HEK293 (cell line): ENCODE results near the gene GRM5.

Experiments used
- CTCF ChIP-seq: fragments of 450-650 bp; formaldehyde crosslinking; IDR thresholded peaks from 2 replicates; pipeline ENCODE4 v1.5.1; 2016; ENCODE audit warnings: missing biosample characterization, missing genetic modification characterization
- ZNF184 ChIP-seq: fragments of 450-650 bp; IDR thresholded peaks from 2 replicates; pipeline ENCODE4 v1.5.1; 2018; ENCODE audit warnings: missing biosample characterization, mild to moderate bottlenecking, missing genetic modification characterization
- ZNF621 ChIP-seq: fragments of 450-650 bp; formaldehyde crosslinking; IDR thresholded peaks from 2 replicates; pipeline ENCODE4 v1.5.1; 2017; ENCODE audit warnings: missing biosample characterization, missing genetic modification characterization
- TF ChIP-seq, protein P1 (sequence below): fragments of 450-650 bp; formaldehyde crosslinking; IDR thresholded peaks from 2 replicates; pipeline ENCODE4 v1.5.1; 2016; ENCODE audit warnings: missing biosample characterization, missing genetic modification characterization, low read depth
- TF ChIP-seq, protein P2 (sequence below): fragments of 450-650 bp; formaldehyde crosslinking; IDR thresholded peaks from 2 replicates; pipeline ENCODE4 v1.5.1; 2016; ENCODE audit warnings: missing biosample characterization, missing genetic modification characterization, low read depth

DNA sequence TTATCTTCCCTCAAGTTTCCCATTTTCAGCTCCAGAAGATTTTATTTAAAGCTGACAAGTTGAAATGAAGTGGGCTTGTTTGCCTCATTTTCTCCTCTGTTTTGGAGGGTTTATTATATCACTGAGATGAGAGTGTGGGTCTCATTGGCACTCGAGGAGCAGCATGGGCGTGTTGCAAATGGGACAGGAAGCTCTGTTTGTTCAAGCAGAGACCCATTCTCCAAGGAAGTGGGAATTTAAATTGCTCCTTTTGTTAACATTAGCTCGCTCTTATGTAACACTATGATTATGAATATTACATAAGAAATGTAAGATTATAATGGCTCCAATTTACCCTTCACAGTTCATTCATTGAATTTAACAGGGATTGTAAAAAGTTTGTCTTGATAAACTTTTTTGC lies 410.6 kb downstream of the GRM5 start:
- TF ChIP-seq, protein P1, sequence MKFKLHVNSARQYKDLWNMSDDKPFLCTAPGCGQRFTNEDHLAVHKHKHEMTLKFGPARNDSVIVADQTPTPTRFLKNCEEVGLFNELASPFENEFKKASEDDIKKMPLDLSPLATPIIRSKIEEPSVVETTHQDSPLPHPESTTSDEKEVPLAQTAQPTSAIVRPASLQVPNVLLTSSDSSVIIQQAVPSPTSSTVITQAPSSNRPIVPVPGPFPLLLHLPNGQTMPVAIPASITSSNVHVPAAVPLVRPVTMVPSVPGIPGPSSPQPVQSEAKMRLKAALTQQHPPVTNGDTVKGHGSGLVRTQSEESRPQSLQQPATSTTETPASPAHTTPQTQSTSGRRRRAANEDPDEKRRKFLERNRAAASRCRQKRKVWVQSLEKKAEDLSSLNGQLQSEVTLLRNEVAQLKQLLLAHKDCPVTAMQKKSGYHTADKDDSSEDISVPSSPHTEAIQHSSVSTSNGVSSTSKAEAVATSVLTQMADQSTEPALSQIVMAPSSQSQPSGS = no peak
- TF ChIP-seq ZNF621 (tag by site-specific recombination) (no peak), ZNF184 (tag by site-specific recombination) (no peak), CTCF (tag by site-specific recombination) (no peak)
- TF ChIP-seq, protein P2, sequence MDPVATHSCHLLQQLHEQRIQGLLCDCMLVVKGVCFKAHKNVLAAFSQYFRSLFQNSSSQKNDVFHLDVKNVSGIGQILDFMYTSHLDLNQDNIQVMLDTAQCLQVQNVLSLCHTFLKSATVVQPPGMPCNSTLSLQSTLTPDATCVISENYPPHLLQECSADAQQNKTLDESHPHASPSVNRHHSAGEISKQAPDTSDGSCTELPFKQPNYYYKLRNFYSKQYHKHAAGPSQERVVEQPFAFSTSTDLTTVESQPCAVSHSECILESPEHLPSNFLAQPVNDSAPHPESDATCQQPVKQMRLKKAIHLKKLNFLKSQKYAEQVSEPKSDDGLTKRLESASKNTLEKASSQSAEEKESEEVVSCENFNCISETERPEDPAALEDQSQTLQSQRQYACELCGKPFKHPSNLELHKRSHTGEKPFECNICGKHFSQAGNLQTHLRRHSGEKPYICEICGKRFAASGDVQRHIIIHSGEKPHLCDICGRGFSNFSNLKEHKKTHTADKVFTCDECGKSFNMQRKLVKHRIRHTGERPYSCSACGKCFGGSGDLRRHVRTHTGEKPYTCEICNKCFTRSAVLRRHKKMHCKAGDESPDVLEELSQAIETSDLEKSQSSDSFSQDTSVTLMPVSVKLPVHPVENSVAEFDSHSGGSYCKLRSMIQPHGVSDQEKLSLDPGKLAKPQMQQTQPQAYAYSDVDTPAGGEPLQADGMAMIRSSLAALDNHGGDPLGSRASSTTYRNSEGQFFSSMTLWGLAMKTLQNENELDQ (tag by site-specific recombination) = no peak
